ENCODE results near the gene CRYBG1. TPM values are rescaled to one million over a fixed set of nuclear protein-coding genes. Genes with fewer than 3 reads are reported as not detected.

The CRYBG1 gene
- total and polyA plus RNA-seq, 2 donors (not counting 1 experiment from before 2014, with no cell fraction given), result 9.6 to 47.0 TPM

DNA sequence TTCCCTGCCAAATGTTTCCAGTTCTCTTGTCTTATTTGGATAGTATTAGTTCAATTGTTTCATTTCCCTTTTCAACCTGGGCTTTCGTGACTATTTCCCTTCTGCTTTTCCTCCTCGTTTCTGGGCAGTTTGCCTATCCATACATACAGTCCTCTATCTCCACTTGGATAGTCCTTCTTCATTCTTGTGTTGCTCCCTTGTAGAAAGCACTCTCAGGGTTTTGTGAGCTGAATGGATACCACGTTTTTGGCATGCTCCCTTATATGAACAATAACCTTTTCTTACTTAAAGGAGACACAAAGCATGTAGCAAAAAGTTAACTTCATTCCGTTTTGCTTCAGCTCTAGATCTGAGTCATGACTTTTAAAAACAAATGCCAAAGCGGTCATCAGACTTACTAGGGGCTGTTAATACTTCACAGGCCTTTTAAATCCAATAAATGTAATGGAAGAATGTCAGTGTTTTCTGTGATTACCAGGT is 16.6 kb downstream of the CRYBG1 start:
- no peak overlapping the region for H3K4me3 Mint-ChIP-seq
- CTCF ChIA-PET, result no interaction called here

DNA sequence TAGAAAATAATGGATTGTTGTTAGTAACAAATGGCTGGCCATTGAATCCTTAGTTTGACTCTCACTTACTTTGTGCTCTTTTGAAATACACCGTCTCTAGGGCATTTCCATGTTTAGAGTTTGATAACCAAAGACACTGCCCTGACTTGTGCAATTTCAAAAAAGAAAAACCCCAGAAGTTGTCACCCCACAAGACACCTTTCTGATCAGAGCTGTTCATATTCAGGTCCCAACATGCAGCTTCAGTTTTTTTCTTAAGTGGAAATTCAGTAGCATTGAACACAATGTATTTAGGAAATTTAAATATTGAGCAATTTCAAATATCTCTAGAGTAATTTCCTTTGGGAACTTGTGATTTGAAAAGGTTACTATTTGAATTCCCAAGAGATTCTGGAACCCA is 19.4 kb downstream of the CRYBG1 start:
- Histone ChIP-seq H3K27me3 (replicated peaks in 1 of 4; ENCODE audit: control extremely low read depth in 1 of 4, control insufficient read depth in 3 of 4, insufficient read depth in 4 of 4, low read length in 3 of 4) (peaks cover 0 to 3% (median 0%) of the 10 kb centered on the region in 4 experiments), H3K27ac (ENCODE audit: low read length in 2 of 2) (no peak overlapping the region), H3K36me3 (replicated peaks in 1 of 2; ENCODE audit: control extremely low read depth in 1 of 2, control insufficient read depth in 1 of 2, extremely low read depth in 1 of 2, insufficient read depth in 2 of 2, low read length in 1 of 2) (no peaks in the 10 kb centered on the region), H4K20me1 (ENCODE audit: control insufficient read depth, insufficient read depth, low read length, poor library complexity, severe bottlenecking) (no peaks in the 10 kb centered on the region), H3K4me3 (ENCODE audit: control extremely low read depth in 1 of 5, extremely low read depth in 1 of 5, insufficient read depth in 1 of 5, low read depth in 2 of 5, low read length in 4 of 5) (no peak overlapping the region), H3K9me3 (ENCODE audit: control extremely low read depth in 1 of 3, control insufficient read depth in 2 of 3, insufficient read depth in 1 of 3, low read length in 2 of 3) (no peaks in the 10 kb centered on the region), H3K4me2 (replicated peaks; ENCODE audit: low read depth, low read length, poor library complexity, severe bottlenecking) (no peak overlapping the region), H3K9ac (ENCODE audit: low read length) (no peak overlapping the region), H2AFZ (ENCODE audit: insufficient read depth, low read depth, low read length, poor library complexity, severe bottlenecking) (no peak overlapping the region), H3K4me1 (ENCODE audit: control insufficient read depth in 2 of 2, insufficient read depth in 2 of 2, low read length in 2 of 2) (no peaks in the 10 kb centered on the region), H3K79me2 (ENCODE audit: control insufficient read depth, insufficient read depth, low read length) (no peaks in the 10 kb centered on the region)
- ATAC-seq (ENCODE audit: low read depth), result no peak
- DNase-seq, result no peak
- POLR2A ChIA-PET, result no interaction called here
- CTCF ChIA-PET, result no interaction called here
- H3K4me3 Mint-ChIP-seq, result no peak overlapping the region
- no peaks in the 10 kb centered on the region for H3K9me3 Mint-ChIP-seq (ENCODE audit: insufficient read depth)
- intact Hi-C loops (cut with micrococcal nuclease), result no loop called here
- no peak overlapping the region for H3K27ac Mint-ChIP-seq
- TF ChIP-seq, protein P1, sequence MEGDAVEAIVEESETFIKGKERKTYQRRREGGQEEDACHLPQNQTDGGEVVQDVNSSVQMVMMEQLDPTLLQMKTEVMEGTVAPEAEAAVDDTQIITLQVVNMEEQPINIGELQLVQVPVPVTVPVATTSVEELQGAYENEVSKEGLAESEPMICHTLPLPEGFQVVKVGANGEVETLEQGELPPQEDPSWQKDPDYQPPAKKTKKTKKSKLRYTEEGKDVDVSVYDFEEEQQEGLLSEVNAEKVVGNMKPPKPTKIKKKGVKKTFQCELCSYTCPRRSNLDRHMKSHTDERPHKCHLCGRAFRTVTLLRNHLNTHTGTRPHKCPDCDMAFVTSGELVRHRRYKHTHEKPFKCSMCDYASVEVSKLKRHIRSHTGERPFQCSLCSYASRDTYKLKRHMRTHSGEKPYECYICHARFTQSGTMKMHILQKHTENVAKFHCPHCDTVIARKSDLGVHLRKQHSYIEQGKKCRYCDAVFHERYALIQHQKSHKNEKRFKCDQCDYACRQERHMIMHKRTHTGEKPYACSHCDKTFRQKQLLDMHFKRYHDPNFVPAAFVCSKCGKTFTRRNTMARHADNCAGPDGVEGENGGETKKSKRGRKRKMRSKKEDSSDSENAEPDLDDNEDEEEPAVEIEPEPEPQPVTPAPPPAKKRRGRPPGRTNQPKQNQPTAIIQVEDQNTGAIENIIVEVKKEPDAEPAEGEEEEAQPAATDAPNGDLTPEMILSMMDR (IDR thresholded peaks at IDR 0.05), result no peak
- no peak for TF ChIP-seq EZH2 (IDR thresholded peaks at IDR 0.05; ENCODE audit: borderline replicate concordance, insufficient read depth, low read depth, low read length, poor library complexity, severe bottlenecking)
- WGBS (ENCODE audit: insufficient coverage), result 71% methylated on average over 1 of the region's 1 CpG
- peaks cover 14% of the 10 kb centered on the region for H3K27me3 Mint-ChIP-seq
- H3K4me1 Mint-ChIP-seq, result peaks cover 3% of the 10 kb centered on the region

More for the DNA sequence above, 16.6 kb downstream of the CRYBG1 start:
- Mint-ChIP-seq H3K9me3 (ENCODE audit: insufficient read depth) (no peaks in the 10 kb centered on the region), H3K27ac (no peak overlapping the region), H3K27me3 (peaks cover 12% of the 10 kb centered on the region), H3K4me1 (peaks cover 3% of the 10 kb centered on the region)
- TF ChIP-seq EZH2 (IDR thresholded peaks at IDR 0.05; ENCODE audit: borderline replicate concordance, insufficient read depth, low read depth, low read length, poor library complexity, severe bottlenecking), result no peak
- TF ChIP-seq, protein P1 (IDR thresholded peaks at IDR 0.05), result no peak
- POLR2A ChIA-PET, result no interaction called here
- Histone ChIP-seq H3K4me1 (ENCODE audit: control insufficient read depth in 2 of 2, insufficient read depth in 2 of 2, low read length in 2 of 2) (no peaks in the 10 kb centered on the region), H3K27me3 (replicated peaks in 1 of 4; ENCODE audit: control extremely low read depth in 1 of 4, control insufficient read depth in 3 of 4, insufficient read depth in 4 of 4, low read length in 3 of 4) (peaks cover 0 to 3% (median 0%) of the 10 kb centered on the region in 4 experiments), H3K36me3 (replicated peaks in 1 of 2; ENCODE audit: control extremely low read depth in 1 of 2, control insufficient read depth in 1 of 2, extremely low read depth in 1 of 2, insufficient read depth in 2 of 2, low read length in 1 of 2) (no peaks in the 10 kb centered on the region), H4K20me1 (ENCODE audit: control insufficient read depth, insufficient read depth, low read length, poor library complexity, severe bottlenecking) (no peaks in the 10 kb centered on the region), H3K4me2 (replicated peaks; ENCODE audit: low read depth, low read length, poor library complexity, severe bottlenecking) (no peak overlapping the region), H3K9ac (ENCODE audit: low read length) (no peak overlapping the region), H2AFZ (ENCODE audit: insufficient read depth, low read depth, low read length, poor library complexity, severe bottlenecking) (no peak overlapping the region), H3K79me2 (ENCODE audit: control insufficient read depth, insufficient read depth, low read length) (no peaks in the 10 kb centered on the region), H3K4me3 (ENCODE audit: control extremely low read depth in 1 of 5, extremely low read depth in 1 of 5, insufficient read depth in 1 of 5, low read depth in 2 of 5, low read length in 4 of 5) (no peak overlapping the region), H3K9me3 (ENCODE audit: control extremely low read depth in 1 of 3, control insufficient read depth in 2 of 3, insufficient read depth in 1 of 3, low read length in 2 of 3) (no peaks in the 10 kb centered on the region), H3K27ac (ENCODE audit: low read length in 2 of 2) (no peak overlapping the region)
- intact Hi-C loops (cut with micrococcal nuclease), result no loop called here
- 20% methylated on average over 2 of the region's 5 CpGs for WGBS (ENCODE audit: insufficient coverage)
- no peak for ATAC-seq (ENCODE audit: low read depth)
- no peak for DNase-seq

All from B cell (primary cell).